HG03095 (cell line): ENCODE data around the gene PAEP.
"Not testable (repeated sequence)": the region's sequence is repeated elsewhere in the genome, so short reads cannot be mapped to it uniquely, and the experiment has no call there.

Experiments used
- ATAC-seq: cut with Tn5 transposase; IDR thresholded peaks from one replicate; pipeline ENCODE4 v1.9.1; 2021; ENCODE audit warnings: moderate library complexity; ENCODE audit not compliant: unreplicated experiment

The PAEP gene

DNA sequence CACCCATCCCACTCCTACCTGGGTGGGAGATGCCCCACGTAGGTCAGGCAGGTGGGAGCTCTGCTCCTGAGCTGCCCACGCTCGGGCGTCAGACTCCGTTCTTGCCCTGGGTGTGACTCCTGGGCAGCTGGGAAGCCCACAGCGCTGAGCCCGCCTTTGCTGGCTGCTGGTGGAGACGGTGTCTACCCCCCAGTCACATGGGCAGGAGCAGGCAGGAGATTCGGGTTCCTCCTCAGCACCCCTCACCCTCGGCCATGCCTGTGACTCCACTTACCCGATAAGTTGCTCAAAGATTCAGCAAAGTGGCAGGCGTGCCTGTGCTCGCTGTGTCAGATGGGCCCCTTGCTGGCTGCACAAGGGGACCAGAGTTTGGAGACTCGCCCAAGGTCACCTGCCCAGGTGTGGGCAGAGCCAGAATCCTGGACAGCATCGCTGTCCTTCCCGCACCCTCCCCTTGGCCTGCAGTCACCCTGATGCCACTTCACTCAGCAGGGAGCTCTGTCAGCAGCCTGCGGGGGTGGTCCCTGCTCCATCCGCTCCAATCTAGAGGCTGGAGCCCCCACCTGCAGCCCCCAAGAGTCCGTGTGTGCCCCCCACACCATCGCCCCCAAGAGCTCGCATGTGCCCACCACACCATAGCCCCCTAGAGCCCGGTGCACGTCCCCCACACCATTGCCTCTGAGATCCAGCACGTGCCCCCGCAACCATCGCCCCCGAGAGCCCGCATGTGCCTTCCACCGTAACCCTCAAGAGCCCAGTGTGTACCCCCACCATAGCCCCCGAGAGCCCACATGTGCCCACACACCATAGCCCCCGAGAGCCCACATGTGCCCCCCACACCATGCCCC lies 36.1 kb upstream of the PAEP start:
- no peak for ATAC-seq

DNA sequence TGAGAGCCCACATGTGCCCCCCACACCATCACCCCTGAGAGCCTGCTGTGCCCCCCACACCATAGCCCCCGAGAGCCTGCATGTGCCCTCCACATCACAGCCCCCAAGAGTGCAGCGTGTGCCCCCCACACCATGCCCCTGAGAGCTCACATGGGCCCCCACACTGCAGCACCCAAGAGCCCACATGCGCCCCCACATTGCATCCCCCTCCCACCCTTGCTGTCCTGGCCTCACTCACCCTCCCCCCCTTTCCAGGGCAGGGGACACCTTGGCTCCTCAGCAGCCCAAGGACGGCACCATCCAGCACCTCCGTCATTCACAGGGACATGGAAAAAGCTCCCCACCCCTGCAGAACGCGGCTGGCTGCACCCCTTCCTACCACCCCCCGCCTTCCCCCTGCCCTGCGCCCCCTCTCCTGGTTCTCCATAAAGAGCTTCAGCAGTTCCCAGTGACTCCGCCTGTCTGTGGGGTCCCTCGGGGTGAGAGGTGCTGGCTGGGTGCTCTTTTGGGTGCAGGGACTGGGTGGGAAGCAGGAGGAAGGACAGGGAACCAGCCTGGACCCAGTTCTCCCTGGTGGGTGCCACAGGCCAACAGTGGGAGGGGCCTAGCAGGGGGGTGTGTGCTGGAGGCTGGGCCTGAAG lies 35.3 kb upstream of the PAEP start:
- ATAC-seq, result no peak

DNA sequence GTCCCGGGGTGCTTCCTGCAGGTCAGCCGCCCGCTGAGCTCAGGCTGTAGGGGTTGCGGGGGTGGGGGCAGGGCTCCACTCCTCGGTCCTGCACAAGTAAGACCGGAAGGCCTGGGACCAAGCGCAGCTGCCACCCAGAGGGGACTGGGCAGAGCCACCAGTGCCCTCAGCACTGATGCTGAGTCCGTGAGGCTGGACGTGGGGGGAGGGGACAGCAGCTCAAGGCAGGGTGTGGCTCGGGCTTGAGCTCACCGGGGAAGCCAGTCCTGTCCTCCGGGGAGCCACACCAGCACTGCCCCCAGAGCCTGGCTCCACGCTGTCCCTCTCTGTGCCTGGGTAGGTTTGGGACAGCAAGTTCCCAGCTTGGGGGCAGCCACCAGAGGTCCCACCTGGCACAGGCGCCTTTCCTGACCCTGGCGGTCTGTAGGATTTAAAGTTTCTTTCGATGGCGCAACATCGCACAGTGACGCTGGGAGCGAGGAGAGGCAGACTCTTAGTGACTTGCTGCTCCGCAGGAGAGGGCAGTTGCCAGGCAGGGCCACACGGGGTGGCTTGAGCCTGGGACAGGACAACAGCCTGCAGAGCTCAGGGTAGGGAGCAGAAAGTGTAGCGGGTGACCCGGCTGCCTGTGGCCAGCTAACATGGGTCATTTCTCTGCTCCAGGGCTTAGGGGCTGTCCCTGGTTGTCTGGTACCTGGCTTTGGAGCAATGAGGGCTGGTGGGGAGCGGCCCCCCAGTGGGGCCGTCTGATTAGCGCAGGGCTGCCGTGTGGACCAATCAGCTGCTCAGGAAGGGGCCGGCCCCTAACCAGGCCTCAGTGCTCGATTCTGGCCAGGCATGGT lies 34.6 kb upstream of the PAEP start:
- ATAC-seq, result no peak

DNA sequence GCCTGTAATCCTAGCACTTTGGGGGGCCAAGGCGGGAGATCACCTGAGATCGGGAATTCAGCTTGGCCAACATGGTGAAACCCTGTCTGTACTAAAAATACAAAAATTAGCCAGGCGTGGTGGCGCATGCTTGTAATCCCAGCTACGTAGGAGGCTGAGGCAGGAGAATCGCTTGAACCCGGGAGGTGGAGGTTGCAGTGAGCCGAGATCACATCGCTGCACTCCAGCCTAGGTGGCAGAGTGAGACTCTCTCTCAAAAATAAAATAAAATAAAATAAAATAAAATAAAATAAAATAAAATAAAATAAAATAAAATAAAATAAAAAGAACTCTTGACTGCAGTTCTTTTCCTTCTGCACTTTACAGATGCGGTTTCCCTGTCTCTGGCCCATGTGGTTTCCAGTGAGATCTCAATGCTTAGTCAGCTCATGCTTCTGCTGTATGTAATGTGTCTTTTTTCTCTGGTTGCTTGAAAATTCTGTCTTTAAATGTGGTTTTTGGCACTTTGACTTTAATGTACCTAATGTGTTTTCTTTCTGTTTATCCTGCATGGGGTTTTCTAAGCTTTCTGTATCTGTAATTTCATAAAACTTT lies 32.6 kb upstream of the PAEP start:
- ATAC-seq, result not testable (repeated sequence)

DNA sequence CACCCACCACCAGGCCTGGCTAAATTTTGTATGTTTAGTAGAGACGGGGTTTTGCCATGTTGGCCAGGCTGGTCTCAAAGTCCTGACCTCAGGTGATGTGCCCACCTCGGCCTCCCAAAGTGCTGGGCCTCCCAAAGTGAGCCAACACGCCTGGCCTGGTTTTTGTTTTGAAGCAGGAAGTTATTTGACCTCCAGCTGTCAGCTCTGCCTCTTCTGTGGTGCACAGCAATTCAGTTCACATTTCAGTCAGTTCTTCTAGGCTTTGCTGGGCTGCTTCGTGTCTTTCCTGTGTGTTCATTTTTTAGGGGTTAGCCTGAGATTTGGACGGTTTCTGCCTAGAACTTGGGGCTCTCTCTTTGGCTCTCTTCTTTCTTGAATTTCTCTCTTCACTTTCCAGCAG lies 31.4 kb upstream of the PAEP start:
- no peak for ATAC-seq

DNA sequence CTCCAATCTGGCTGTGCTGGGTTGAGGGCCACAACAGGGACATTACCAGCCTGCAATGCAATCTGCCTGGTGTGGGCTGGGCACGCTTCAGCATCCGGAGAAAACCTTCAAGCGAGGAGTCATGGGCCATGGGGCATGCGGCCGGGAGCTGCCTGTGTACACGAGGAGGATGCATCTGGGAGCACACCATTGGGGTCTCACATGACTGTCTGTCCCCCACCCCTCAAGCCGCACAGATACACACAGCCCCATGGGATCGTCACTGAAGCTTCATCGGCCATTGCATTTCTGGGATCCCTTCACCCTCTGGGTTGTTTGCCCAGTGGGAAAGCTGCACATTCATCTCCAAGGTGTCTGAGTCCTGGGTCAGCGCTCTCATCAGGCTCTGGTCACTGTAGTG lies 30.5 kb upstream of the PAEP start:
- ATAC-seq, result no peak

DNA sequence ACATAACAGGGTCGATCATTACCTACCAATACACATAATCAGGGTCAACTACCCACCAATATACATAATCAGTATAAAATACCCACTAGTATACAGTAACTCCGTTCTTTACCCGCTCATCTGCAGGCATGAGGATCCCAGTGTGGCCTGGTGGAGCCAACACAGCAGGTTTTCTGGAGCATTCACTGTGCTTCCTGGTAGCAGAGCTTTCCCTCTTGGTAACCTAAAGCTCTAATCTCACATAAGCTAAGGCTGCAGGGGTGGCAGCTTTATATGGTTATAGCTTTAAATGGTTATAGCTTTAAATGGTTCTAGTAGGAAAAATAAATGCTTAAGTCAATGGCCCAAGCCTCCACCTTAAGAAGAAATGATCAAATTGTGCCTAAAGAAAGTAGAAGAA lies 28.4 kb upstream of the PAEP start:
- ATAC-seq, result no peak

DNA sequence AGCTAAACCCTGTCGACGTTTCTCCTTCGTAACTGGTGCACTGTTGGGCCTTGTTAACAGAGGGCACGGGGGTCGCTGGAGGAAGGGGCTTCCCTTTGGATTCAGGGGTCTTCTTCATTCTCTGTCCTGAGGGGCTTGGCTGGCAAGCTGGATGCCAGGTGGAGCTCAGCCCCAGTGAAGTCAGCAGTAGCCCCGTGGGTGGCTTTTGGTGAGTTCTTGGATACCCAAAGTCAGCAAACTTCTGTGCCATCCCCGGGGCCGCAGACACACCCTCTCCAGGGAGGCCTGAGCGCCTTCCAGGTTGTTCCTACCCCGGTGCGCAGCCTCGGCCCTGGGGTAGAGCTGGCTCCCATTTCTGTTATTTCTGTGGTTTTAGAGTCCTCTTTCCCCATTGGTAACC lies 27.9 kb upstream of the PAEP start:
- no peak for ATAC-seq

DNA sequence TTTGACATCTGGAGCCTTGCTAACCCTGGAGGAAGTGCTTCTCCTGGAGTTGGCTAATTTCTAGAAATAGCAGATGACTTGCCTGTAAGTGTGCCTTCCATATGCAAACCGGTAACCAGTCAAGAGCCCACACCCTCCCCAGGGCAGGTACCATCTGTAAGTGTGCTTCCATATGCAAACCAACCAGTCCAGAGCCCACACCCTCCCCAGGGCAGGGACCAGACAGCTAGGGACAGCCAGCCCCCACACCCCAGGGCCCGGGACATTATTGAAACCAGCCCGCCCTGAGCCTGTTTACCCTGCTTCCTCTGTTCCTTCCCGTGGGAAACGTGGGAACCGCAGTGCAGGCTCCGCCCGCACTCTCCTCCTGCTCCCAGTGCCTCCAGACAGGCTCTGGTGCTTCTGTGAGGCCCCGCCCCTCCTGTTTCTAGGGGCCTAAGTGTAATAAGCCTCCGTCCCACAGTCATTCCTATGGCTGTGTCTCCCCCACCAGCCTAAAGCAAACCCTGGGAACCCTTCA lies 27.3 kb upstream of the PAEP start:
- ATAC-seq, result not testable (repeated sequence)

DNA sequence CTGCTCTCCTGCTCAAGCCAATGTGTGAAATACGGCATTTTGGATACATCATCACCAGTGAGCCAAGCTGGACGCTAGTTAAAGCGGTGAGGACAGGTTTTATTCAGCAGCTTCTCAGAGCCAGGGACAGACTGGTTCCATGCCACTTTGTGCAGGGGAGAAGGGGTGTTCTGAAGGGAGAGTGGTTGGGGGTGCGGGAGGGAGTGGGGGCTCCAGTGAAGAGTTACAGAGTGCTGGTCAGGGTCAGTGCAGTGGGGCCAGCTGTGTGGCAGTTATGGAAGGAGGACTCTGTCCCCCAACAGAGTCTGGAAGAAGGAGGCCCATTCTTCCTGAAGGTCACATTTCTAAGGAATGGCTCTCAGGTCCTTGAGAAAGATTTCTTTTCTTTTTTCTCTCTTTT lies 26.7 kb upstream of the PAEP start:
- not testable (repeated sequence) for ATAC-seq

DNA sequence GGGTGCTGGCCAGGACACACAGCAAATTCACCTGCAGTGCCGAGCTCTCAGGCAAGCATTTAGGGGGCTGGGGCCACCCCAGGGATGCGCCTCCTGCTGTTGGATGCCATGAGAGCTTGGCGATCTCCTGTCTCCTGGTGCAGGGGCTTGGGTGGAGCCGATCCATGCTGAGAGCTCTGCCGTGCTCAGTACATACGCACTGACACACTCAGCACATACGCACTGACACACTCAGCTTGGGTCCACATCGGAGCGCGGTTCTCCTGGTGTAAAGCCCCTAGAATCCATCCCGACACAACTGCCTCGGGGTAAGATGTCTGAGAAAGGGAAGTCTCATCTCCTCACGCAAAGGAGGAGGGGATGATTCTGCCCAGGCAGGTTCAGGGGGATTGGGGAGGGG lies 25.9 kb upstream of the PAEP start:
- ATAC-seq, result not testable (repeated sequence)

DNA sequence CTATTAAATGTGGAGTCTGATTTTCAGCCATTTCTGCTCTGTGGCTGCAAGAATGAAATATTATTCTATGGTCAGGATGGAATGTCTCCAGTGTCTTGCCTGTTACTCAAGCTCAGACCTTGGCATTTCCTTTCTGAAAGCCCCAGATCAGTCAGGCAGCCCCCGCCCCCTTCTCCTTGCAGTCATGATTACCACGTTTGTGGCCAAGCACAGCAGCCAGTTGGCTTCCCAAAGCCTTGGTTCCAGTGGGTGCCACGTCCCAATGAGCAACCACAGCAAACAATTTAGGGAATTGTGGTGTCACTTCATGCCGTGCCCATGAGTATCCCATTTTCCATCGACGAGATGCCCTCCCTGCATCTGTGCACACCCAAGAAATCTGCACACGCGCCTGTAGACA lies 25.3 kb upstream of the PAEP start:
- no peak for ATAC-seq

DNA sequence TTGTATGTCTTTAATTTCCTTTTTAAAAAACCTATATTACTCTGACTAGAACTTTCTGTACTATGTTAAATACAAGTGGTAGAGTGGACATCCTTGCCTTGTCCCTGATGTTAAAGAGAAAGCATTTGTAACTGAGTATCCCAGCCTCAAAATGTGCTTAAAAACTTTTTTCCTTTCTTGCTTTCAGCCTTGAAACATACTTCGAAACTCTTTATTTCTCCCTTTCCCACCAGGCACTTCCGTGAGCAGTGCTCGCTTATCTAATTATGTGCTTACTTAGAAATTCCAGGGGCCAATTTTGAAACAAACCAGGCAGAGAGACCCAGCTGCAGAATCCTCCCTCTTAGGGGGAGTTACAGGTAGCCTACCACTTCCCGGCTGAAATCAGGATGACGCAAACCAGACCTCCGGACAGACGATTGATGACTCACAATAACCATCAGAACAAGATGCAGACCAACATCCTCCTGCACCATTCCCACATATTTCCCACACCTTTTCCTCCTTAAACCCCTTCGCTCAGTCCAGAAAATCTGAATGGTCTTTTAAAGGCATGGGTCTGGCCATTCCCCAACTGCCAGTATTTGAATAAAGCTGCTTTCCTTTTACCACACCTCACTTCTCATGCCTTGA lies 18.2 kb upstream of the PAEP start:
- ATAC-seq, result not testable (repeated sequence)

DNA sequence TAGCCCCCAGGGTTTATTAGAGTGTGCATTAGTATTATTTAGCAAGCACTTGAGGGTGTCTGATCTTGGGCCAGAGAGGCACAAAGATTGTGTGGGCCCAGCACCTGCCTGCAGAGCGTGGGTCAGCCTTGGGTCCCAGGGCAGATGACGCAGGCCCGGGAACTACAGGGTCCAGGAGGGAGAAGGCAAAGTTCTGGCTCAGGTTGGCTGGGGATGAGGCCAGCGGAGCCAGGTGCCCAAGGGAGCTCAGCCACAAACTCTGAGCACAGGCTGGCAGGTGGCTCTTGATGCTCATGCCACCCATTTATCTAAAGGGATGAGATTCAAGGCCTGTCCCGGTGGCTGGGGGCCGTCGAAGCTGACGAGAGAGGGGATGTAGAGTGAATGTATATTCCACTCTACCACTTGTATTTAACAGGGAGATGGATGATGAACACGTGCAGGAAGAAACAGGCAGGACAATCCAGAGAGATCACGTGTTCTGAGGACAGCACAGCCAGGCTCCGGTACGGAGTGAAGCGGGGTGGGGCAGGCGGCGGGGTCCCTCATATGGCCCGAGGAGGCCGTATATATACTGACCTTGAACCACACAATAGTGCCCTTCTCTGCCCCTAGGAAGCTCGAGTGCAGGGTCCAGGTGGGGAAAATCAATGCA lies 16.4 kb upstream of the PAEP start:
- ATAC-seq, result no peak

DNA sequence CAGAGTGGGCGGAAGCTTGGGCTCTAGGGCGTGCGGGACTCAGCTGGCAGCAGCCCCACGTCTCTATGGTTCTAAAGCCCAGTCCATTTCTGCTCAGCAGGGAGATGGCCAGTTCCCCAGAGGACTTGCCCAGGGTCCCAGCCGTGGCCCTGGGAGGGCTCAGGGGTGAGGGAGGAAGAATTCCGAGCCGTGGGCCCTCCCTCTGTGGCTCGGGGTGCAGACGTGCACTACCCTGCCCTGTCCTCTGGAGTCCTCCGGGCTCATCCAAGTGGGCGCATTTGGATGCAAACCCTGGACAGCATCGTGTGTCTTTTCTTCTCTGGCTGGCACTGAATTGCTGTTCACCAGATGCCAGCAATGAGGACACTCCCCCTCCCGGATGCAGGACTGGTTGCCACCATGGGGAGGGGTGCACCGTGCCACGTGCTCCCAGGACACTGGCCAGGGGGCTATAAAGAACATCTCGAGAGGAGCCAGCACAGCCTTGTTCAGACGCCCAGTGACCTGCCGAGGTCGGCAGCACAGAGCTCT lies 15.8 kb upstream of the PAEP start, which contains the start of gene OBP2A:
Gene OBP2A, plus strand, starts transcription at position 481 of the 531 bp plus-strand sequence. CDS start 55 bp downstream, outside the sequence.
- ATAC-seq, result not testable (repeated sequence)

DNA sequence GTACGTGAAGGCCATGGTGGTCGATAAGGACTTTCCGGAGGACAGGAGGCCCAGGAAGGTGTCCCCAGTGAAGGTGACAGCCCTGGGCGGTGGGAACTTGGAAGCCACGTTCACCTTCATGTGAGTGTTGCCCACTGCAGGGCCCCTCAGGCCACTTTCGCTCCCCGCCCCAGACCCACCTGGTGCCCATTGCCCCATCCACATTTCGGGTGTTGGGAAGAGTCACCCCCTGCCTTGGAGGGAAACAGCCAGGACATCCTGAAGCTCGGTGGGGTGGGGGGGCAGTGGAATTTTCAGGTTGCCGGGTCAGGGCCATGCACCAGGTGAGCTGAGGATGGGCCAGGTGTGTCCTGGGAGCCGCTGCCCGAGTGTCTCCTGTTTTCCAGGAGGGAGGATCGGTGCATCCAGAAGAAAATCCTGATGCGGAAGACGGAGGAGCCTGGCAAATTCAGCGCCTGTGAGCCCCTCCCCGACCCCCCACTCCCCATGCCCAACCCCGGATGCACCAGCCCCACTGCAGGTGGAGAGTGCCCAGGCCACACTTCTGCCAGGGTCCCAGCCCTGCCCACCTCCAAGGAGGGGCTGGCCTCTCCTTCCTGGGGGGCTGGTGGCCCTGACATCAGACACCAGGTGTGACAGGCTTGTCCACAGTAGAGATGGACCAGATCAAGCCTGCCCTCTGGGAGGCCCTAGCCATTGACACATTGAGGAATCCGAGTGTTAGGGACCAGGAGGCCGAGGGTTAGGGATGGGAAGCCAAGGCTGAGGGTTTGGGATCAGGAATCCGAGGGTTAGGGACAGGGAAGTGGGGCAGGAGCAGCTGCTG lies 14.6 kb upstream of the PAEP start:
- not testable (repeated sequence) for ATAC-seq

DNA sequence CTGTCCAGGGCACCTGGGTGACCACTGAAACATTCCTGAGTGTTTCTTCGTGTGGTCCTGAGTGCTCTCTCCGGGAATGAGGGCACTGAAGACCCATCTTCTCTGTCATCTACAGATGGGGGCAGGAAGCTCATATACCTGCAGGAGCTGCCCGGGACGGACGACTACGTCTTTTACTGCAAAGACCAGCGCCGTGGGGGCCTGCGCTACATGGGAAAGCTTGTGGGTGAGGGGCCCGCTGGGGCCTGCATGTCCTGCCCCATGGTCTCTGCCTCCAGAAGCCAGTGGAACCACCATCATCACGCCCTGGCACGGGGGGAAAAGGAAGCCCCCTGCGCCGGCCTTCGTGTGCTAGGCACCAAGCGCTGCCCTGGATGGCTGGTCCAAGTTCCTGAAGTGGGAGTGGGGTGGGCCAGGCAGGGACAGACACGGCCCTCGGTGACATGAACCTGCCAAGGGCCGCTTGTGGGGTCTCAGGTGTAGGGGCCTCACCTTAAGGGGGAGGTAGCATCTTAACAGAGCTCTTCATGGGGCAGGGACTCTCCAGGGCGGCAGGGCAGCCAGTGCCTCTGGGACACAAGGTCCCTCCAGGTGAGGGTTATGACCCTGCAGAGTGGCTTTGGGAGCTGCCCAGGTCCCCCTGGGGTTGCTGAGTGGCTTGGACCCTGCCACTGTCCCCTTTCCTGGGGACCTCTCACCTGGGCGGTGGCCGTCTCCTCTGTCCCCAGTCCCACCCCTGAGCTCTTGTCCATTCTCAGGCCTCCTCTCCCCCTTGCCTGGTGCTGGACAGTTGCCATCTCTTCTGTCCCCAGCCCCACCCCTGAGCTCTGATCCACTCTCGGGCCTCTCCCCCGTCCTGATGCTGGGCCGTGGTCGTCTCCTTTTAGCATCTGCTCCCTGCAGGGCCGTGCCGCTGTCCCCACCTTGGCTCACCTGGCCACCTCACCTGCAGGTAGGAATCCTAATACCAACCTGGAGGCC lies 13.5 kb upstream of the PAEP start:
- no peak for ATAC-seq
